NCI-H2227 treated with DMSO at 0.1 percent for 48 hours (cell line): ENCODE data around the gene FMO5.
"Not testable (repeated sequence)": the region's sequence is repeated elsewhere in the genome, so short reads cannot be mapped to it uniquely, and the experiment has no call there.

Experiments used
- DNase-seq: peaks from one replicate; lab custom pipeline; 2025; lab: John Stamatoyannopoulos, UW

The FMO5 gene

GRCh38 chr1:147207192-147207591, 17.9 kb downstream of the FMO5 start:
- DNase-seq, result no peak

GRCh38 chr1:147204080-147204479, 21.1 kb downstream of the FMO5 start:
- no peak for DNase-seq

GRCh38 chr1:147202576-147202975, 22.6 kb downstream of the FMO5 start:
- DNase-seq, result no peak

- no peak for DNase-seq
Measured at GRCh38 chr1:147201786-147202185, 23.4 kb downstream of the FMO5 start.

GRCh38 chr1:147201276-147201675, 23.9 kb downstream of the FMO5 start:
- DNase-seq, result no peak

GRCh38 chr1:147197324-147197723, 27.8 kb downstream of the FMO5 start:
- not testable (repeated sequence) for DNase-seq

GRCh38 chr1:147189514-147189913, 35.6 kb downstream of the FMO5 start:
- no peak for DNase-seq

GRCh38 chr1:147185432-147185831, 39.7 kb downstream of the FMO5 start:
- no peak for DNase-seq

GRCh38 chr1:147177611-147178380, 47.3 kb downstream of the FMO5 start:
- no peak for DNase-seq

GRCh38 chr1:147172168-147173016, 52.7 kb downstream of the FMO5 start, which contains the start of gene PRKAB2:
Gene PRKAB2 (minus strand): TSS chr1:147172470. CDS start chr1:147172144, 326 bp downstream.
- DNase-seq, result peak; percentile 93

GRCh38 chr1:147171399-147172167, 53.6 kb downstream of the FMO5 start:
- no peak for DNase-seq

GRCh38 chr1:147169840-147170674, 55.1 kb downstream of the FMO5 start:
- no peak for DNase-seq

GRCh38 chr1:147169171-147169570, 56.0 kb downstream of the FMO5 start:
- DNase-seq, result no peak

- no peak for DNase-seq
Measured at GRCh38 chr1:147168626-147169058, 56.5 kb downstream of the FMO5 start.

- DNase-seq, result no peak
Measured at GRCh38 chr1:147167365-147167764, 57.8 kb downstream of the FMO5 start.

GRCh38 chr1:147163019-147163418, 62.1 kb downstream of the FMO5 start:
- DNase-seq, result no peak

GRCh38 chr1:147162093-147162492, 63.0 kb downstream of the FMO5 start:
- DNase-seq, result no peak

- DNase-seq, result not testable (repeated sequence)
Measured at GRCh38 chr1:147157116-147157515, 68.0 kb downstream of the FMO5 start.

- DNase-seq, result no peak
Measured at GRCh38 chr1:147156642-147157041, 68.5 kb downstream of the FMO5 start.

GRCh38 chr1:147152772-147153171, 72.4 kb downstream of the FMO5 start:
- no peak for DNase-seq

- DNase-seq, result no peak
Measured at GRCh38 chr1:147151244-147151643, 73.9 kb downstream of the FMO5 start.
